AG09319 (cell line): ENCODE data around the gene CD7.

Experiments
- DNase-seq: peaks from one replicate; pipeline ENCODE4 v3.0.0-alpha.2; 2010; ENCODE audit warnings: low read depth; ENCODE audit errors: extremely low read depth
- TF ChIP-seq, protein P1 (sequence below): IDR thresholded peaks from 2 replicates; pipeline ENCODE4 v1.5.1; 2011; ENCODE audit warnings: low read depth, mild to moderate bottlenecking, inconsistent platforms, low read length, moderate library complexity

The CD7 gene

DNA sequence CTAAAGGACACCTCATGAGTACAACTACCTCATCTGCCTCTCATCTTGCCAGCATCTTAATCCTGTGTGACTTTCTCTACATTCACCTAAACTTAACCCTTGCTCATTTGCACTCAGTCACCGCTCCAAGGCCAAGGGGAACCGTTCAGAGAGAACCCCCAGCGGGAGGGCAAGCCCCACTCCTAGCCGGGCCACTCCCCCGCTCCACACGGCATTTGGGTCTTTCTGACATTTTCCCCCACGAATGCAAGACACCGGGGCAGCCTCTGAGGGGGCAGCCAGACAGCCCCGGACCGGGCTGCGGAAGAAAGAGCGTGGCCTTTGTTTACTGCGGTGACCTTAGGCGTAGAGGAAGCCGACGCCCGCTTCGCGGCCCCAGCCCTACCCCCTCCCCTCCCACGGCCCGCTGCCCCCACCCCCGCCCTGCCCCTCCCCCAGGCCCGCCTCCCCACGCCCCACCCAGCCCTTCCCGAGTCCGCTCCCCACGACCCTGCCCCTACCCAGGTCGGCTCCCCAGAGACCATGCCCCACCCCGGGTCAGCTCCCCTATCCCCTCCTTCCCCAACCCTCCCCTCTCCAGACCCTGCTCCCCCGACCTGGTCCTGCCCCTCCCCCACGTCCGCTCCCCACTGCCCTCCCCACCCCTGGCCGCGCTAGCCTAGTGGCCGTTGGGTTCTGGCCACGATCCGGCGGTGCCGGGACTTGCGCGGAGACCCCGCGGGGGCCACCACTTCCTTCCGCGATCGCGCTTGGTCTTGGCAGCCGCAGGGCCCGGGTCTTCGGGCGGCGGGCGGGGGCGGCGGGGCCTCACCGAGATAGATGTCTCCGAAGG lies 44.7 kb downstream of the CD7 start:
- TF ChIP-seq, protein P1, sequence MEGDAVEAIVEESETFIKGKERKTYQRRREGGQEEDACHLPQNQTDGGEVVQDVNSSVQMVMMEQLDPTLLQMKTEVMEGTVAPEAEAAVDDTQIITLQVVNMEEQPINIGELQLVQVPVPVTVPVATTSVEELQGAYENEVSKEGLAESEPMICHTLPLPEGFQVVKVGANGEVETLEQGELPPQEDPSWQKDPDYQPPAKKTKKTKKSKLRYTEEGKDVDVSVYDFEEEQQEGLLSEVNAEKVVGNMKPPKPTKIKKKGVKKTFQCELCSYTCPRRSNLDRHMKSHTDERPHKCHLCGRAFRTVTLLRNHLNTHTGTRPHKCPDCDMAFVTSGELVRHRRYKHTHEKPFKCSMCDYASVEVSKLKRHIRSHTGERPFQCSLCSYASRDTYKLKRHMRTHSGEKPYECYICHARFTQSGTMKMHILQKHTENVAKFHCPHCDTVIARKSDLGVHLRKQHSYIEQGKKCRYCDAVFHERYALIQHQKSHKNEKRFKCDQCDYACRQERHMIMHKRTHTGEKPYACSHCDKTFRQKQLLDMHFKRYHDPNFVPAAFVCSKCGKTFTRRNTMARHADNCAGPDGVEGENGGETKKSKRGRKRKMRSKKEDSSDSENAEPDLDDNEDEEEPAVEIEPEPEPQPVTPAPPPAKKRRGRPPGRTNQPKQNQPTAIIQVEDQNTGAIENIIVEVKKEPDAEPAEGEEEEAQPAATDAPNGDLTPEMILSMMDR: no peak
- no peak for DNase-seq

DNA sequence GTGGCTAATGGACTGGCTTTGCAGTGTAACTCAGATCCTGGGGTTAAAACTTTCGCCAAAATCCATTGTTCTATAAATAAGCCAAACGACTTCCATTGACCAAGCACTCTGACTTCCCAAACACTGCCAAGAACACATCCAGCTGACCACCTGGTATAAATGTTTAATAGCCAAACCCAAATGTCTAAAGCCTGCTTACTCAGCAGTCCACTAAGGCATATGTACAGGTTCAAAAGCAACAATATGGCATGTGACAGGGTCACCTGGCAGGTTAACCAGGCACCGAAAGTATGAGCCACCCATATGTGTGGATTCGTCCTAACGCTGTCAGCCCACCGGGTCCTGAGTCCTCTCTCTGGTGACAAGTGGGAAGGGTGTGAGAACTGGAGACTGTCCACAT lies 46.0 kb downstream of the CD7 start:
- TF ChIP-seq, protein P1: no peak
- no peak for DNase-seq

DNA sequence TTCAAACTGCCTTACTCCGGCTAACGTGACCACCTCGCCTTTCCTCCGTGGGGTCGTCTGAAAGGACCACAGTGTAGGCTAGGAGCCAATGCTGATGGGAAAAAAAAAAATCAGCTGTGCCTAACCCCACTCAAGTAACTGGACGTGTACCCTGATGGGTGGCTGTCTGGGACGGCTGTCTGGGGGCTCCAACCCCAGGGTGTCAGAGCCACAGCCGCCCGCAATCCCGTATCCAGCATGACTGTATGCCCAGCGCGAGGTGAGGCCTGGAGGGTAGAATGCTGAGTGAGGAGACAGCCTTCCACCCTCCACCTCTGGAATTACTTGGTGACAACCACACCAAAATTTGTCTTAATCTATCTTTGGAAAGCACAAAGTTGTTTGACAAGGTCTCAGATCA lies 46.8 kb downstream of the CD7 start:
- TF ChIP-seq, protein P1: no peak
- DNase-seq: no peak

DNA sequence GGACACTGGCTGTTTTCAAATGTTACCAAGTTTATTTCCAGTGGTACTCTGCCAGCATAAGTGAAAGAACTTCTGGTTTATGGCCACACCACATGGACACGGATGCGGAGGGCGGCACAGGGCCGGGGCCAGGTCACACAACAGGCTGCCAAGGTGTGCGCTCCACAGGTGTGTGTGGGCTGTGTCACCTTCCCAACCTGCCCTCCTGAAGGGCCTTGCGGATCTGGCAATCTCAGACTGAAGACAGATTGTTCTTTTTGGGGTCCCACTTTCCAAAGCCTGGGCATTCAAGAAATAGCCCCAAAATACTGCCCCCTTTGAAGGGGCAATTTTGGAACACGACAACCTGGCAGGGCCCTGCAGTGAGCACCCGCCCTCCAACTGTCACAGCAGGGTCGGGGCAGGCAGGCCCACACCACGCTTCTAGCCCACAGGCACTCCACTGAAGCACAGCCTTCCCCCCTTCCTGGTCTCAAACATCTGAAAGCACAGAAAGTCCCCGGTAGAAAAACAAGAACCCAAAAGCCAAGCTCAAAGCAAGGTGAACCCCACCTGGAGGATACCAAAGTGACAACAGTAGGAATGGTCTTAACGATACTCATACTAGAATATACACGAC lies 47.4 kb downstream of the CD7 start:
- no peak for DNase-seq
- TF ChIP-seq, protein P1: no peak

DNA sequence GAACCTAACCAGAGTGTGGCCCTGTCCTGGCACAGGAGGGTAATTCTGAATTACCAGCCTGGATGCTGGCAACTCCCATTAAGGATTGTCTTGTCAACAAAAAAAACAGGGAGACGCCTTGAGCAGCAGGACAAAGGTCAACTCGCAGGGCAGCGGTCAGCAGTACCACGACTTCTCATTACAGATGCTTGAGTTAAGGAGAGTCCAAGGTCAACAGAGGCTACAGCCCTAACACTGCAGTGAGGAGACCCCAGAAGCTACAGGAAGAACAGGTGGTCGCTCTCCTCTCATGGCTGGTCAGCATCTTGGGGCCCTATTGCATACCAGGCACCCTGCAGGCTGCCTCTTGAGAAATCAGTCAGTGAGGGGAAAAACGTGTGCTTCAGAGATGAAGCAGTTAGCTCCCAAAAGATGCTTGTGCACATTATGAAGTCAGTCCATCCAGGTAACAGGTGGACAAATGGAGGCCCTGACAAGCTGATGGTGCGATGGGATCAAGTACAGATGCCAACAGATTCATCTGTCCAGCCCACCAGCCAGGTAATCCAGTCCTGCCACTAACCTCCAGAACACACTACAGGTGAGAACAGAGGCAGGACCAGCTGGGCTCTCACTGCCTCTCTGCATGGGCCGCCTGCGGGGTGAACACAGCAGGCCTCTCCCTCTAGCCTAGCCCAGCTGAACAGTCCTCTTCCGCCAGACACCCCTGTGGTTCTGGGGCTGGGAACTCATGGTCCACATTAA lies 48.1 kb downstream of the CD7 start:
- TF ChIP-seq, protein P1: no peak
- no peak for DNase-seq

DNA sequence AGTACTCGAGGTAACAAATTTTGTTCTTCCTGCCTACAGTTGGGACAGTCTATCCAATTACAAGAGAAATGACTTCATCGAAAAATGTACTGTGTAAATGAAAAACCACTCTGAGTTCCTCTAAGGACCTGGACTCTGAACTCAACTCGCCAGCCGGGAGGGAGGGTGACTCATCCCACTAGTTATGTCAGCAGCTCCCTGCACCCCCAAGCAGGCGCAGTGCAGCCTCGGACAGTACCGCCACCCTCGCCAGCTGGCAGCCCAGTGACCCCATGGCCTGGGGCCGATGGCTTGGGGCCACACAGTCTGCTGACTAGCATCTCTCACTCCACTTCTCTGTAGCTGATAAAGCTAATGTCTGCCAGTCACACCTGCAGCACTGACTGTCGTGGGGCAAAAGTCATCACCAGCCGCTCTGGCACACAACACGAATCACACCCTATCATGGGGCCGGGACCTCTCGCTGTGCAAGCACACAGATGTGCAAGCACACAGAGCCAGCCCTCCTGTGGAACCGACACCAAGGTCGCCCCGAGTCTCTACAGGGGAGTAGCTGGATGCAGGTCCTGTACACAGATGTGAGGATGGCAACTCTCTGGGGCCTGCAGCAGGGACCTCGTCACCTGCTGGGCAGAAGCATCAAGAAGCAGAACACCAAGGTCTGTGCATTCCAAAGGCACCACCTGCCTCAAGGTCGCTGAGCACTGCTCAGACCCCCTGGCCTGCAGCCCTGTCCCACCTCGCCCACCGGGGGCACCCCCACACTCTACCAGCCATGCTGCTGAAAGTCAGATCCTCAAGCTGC lies 49.6 kb downstream of the CD7 start:
- DNase-seq: peak; percentile 82

More for the DNA sequence above, 49.6 kb downstream of the CD7 start:
- TF ChIP-seq, protein P1: no peak; the same call in 1 of the 2 replicates
